Measurements from ENCODE around the gene CAMP. TPM values are rescaled to one million over a fixed set of nuclear protein-coding genes. Genes with fewer than 3 reads are reported as not detected.

The CAMP gene
- total RNA-seq, 1 donor from 2014 or later = not detected

- DNase-seq = no peak
- Mint-ChIP-seq H3K36me3 (ENCODE audit: unreplicated experiment) (no peaks in the 10 kb centered on the region), H3K27me3 (ENCODE audit: unreplicated experiment) (peaks cover 6% of the 10 kb centered on the region), H3K4me1 (ENCODE audit: low read depth, unreplicated experiment) (peaks cover 8% of the 10 kb centered on the region), H3K9me3 (ENCODE audit: unreplicated experiment) (peaks cover 2% of the 10 kb centered on the region), H3K4me3 (ENCODE audit: unreplicated experiment) (no peak overlapping the region), H3K27ac (ENCODE audit: unreplicated experiment) (no peak overlapping the region)
- TF ChIP-seq CTCF (IDR thresholded peaks at IDR 0.05; ENCODE audit: partially characterized antibody, unreplicated experiment) = no peak
These were observed 39.0 kb upstream of the CAMP start for GRCh38 chr3:48184299-48184698.

GRCh38 chr3:48185129-48185528 lies 38.2 kb upstream of the CAMP start:
- TF ChIP-seq CTCF (IDR thresholded peaks at IDR 0.05; ENCODE audit: partially characterized antibody, unreplicated experiment) = no peak
- peaks cover 5% of the 10 kb centered on the region for H3K9me3 Mint-ChIP-seq (ENCODE audit: unreplicated experiment)
- H3K27ac Mint-ChIP-seq (ENCODE audit: unreplicated experiment) = no peak overlapping the region
- no peaks in the 10 kb centered on the region for H3K36me3 Mint-ChIP-seq (ENCODE audit: unreplicated experiment)
- no peak for DNase-seq
- H3K4me1 Mint-ChIP-seq (ENCODE audit: low read depth, unreplicated experiment) = peaks cover 8% of the 10 kb centered on the region
- H3K4me3 Mint-ChIP-seq (ENCODE audit: unreplicated experiment) = no peak overlapping the region
- H3K27me3 Mint-ChIP-seq (ENCODE audit: unreplicated experiment) = peaks cover 10% of the 10 kb centered on the region

GRCh38 chr3:48186631-48187300 lies 36.5 kb upstream of the CAMP start:
- H3K36me3 Mint-ChIP-seq (ENCODE audit: unreplicated experiment) = no peaks in the 10 kb centered on the region
- peaks cover 10% of the 10 kb centered on the region for H3K27me3 Mint-ChIP-seq (ENCODE audit: unreplicated experiment)
- H3K27ac Mint-ChIP-seq (ENCODE audit: unreplicated experiment) = peak overlapping the region; percentile 86
- DNase-seq = no peak
- TF ChIP-seq CTCF (IDR thresholded peaks at IDR 0.05; ENCODE audit: partially characterized antibody, unreplicated experiment) = no peak
- peaks cover 6% of the 10 kb centered on the region for H3K9me3 Mint-ChIP-seq (ENCODE audit: unreplicated experiment)
- peak overlapping the region; percentile 95 for H3K4me3 Mint-ChIP-seq (ENCODE audit: unreplicated experiment)
- H3K4me1 Mint-ChIP-seq (ENCODE audit: low read depth, unreplicated experiment) = peaks cover 8% of the 10 kb centered on the region

GRCh38 chr3:48187301-48187578 lies 36.1 kb upstream of the CAMP start:
- no peaks in the 10 kb centered on the region for H3K36me3 Mint-ChIP-seq (ENCODE audit: unreplicated experiment)
- DNase-seq = no peak
- H3K27ac Mint-ChIP-seq (ENCODE audit: unreplicated experiment) = peak overlapping the region; percentile 86
- peaks cover 8% of the 10 kb centered on the region for H3K4me1 Mint-ChIP-seq (ENCODE audit: low read depth, unreplicated experiment)
- peaks cover 6% of the 10 kb centered on the region for H3K9me3 Mint-ChIP-seq (ENCODE audit: unreplicated experiment)
- H3K27me3 Mint-ChIP-seq (ENCODE audit: unreplicated experiment) = peaks cover 10% of the 10 kb centered on the region
- peak overlapping the region; percentile 95 for H3K4me3 Mint-ChIP-seq (ENCODE audit: unreplicated experiment)
- TF ChIP-seq CTCF (IDR thresholded peaks at IDR 0.05; ENCODE audit: partially characterized antibody, unreplicated experiment) = no peak

- peaks cover 10% of the 10 kb centered on the region for H3K27me3 Mint-ChIP-seq (ENCODE audit: unreplicated experiment)
- H3K36me3 Mint-ChIP-seq (ENCODE audit: unreplicated experiment) = no peaks in the 10 kb centered on the region
- H3K4me1 Mint-ChIP-seq (ENCODE audit: low read depth, unreplicated experiment) = peaks cover 8% of the 10 kb centered on the region
- peaks cover 6% of the 10 kb centered on the region for H3K9me3 Mint-ChIP-seq (ENCODE audit: unreplicated experiment)
- H3K27ac Mint-ChIP-seq (ENCODE audit: unreplicated experiment) = no peak overlapping the region
- peak; percentile 82 for DNase-seq
- TF ChIP-seq CTCF (IDR thresholded peaks at IDR 0.05; ENCODE audit: partially characterized antibody, unreplicated experiment) = no peak
- peak overlapping the region; percentile 95 for H3K4me3 Mint-ChIP-seq (ENCODE audit: unreplicated experiment)
These were observed 35.6 kb upstream of the CAMP start for GRCh38 chr3:48187579-48188265.

Data from glutamatergic neuron (in vitro differentiated cells).